Adrenal gland (tissue), 12 donors: ENCODE measurements around the gene EDAR. TPM values are rescaled to one million over a fixed set of nuclear protein-coding genes. Genes with fewer than 3 reads are reported as not detected.

ENCODE experiments used
- DNase-seq, 7 donors: peaks; one replicate each; pipeline ENCODE4 v3.0.0-alpha.2; 2019 to 2020
- H3K27ac ChIP-seq, 5 donors: fragments of 200-600 bp; sonication (generic) in 4 of 5; 1 replicate in 3 of 5; 2 replicates in 2 of 5; pipeline versions ENCODE4 v1.5.1 to v1.8.0; 2016 to 2020; ENCODE audit warnings: mild to moderate bottlenecking in 1 of 5
- H3K27me3 ChIP-seq: fragments of 200-600 bp; 2 replicates; pipeline ENCODE4 v1.8.0; 2021
- H3K36me3 ChIP-seq, 2 donors: fragments of 200-600 bp; replicated peaks in 1 of 2; 1 replicate in 1 of 2; 2 replicates in 1 of 2; pipeline versions ENCODE4 v1.5.1 to v1.8.0; 2018 to 2022
- H3K4me1 ChIP-seq, 2 donors: fragments of 200-600 bp; replicated peaks in 1 of 2; 1 replicate in 1 of 2; 2 replicates in 1 of 2; pipeline versions ENCODE4 v1.5.1 to v1.8.0; 2018 to 2021
- H3K4me3 ChIP-seq, 4 donors: fragments of 200-600 bp; sonication (generic) in 3 of 4; one replicate each; pipeline ENCODE4 v1.5.1; 2016 to 2018
- H3K9me3 ChIP-seq, 3 donors: fragments of 200-600 bp; sonication (generic) in 1 of 3; replicated peaks in 1 of 3; 1 replicate in 2 of 3; 2 replicates in 1 of 3; pipeline versions ENCODE4 v1.5.1 to v1.8.0; 2016 to 2021
- POLR2A ChIP-seq, 2 donors: fragments of 450-650 bp; IDR thresholded peaks; one replicate each; pipeline ENCODE4 v1.6.1; 2017; ENCODE audit warnings: antibody characterized with exemption in 2 of 2, mild to moderate bottlenecking in 2 of 2, moderate library complexity in 1 of 2
- WGBS, 4 donors: extraction: QIAGEN DNeasy Blood & Tissue Kit in 2 of 4; methylation state at CpG; one replicate each; pipeline versions ENCODE4 v1.1.5 to v1.1.7; 2013 to 2017; 5-methylcytosine and 5-hydroxymethylcytosine counted together
- intact Hi-C, 2 donors: fragments of 100-400 bp; cut with DNase I; formaldehyde crosslinking; loops; one replicate each; pipeline versions ENCODE4 v1.14.1 to v1.15.0; 2022 to 2023
- polyA plus RNA-seq, 3 donors: library from polyadenylated mRNA; stranded (reverse); fragments of 200-250 nt in 2 of 3; fragments of 350-450 nt in 1 of 3; fragmentation: Illumina TruSeq in 1 of 3; extraction: RNeasy Lipid Tissue Mini Kit (QIAGEN cat#74804) in 1 of 3; gene quantifications; one replicate each; pipeline ENCODE4 v1.2.3, GENCODE V29; 2013 to 2014
- total RNA-seq, 9 donors: library from RNA; depleted of rRNA in 4 of 9; stranded (reverse); fragments of >200 nt in 4 of 9; fragments of 120-200 nt in 1 of 9; fragmentation: NEBNext Ultra II Directional in 1 of 9; extraction: Animal tissue kit (Norgen Biotek cat#: 25700) in 1 of 9; gene quantifications; one replicate each; pipeline versions ENCODE4 v1.1.0 to v1.2.4, GENCODE V29; 2013 to 2023
- TF ChIP-seq, protein P1 (sequence below), 6 experiments: fragments of 450-650 bp in 4 of 6; fragments of 200-600 bp in 2 of 6; sonication (generic) in 1 of 6; IDR thresholded peaks; 1 replicate in 5 of 6; 2 replicates in 1 of 6; pipeline versions ENCODE4 v1.5.1 to v1.8.0; 2016 to 2021; ENCODE audit warnings: antibody characterized with exemption in 6 of 6, mild to moderate bottlenecking in 2 of 6, moderate library complexity in 1 of 6
- donor health status: healthy with polysubstance abuse.
- donor health status: Bipolar disorder and iron deficiency.
- donor health status: DM: yes; HTN: yes; CAD: no.
- donor health status: DM: no; HTN: no; CAD: no.
- donor health status: DM: no; HTN: no; CAD: no.
- donor health status: DM: yes; HTN: yes; CAD: no.

The EDAR gene
- total and polyA plus RNA-seq, 12 donors = not detected

DNA sequence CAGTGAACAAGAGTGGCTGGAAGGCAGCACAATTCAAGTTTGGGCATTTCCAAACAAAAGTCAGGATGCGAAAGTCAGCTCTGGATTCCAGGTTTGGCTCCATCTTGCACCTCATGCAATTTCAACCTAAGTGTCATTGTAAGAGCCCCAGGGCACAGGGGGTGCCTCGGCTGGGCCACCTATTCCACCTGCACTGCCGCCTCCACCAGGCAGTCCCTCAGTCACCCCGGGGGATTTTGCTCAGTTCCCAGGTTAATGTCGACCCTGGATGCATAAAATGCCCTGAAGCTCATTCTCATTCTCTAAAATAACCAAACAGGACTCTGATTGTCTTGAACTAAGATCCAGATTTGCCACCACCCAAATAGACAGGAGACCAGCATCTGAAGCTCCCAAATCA, 77.6 kb downstream of the EDAR start:
- H3K4me3 ChIP-seq = no peak overlapping the region
- no peaks in the 10 kb centered on the region for H3K4me1 ChIP-seq
- no peaks in the 10 kb centered on the region for H3K27me3 ChIP-seq
- intact Hi-C loops = no loop called here
- no peaks in the 10 kb centered on the region for H3K36me3 ChIP-seq
- 80 to 84% (median 82%) methylated on average over 3 to 5 of the region's 5 CpGs for WGBS, 4 donors
- peak in 1 of 7 donors; percentile 33 for DNase-seq
- TF ChIP-seq, protein P1, sequence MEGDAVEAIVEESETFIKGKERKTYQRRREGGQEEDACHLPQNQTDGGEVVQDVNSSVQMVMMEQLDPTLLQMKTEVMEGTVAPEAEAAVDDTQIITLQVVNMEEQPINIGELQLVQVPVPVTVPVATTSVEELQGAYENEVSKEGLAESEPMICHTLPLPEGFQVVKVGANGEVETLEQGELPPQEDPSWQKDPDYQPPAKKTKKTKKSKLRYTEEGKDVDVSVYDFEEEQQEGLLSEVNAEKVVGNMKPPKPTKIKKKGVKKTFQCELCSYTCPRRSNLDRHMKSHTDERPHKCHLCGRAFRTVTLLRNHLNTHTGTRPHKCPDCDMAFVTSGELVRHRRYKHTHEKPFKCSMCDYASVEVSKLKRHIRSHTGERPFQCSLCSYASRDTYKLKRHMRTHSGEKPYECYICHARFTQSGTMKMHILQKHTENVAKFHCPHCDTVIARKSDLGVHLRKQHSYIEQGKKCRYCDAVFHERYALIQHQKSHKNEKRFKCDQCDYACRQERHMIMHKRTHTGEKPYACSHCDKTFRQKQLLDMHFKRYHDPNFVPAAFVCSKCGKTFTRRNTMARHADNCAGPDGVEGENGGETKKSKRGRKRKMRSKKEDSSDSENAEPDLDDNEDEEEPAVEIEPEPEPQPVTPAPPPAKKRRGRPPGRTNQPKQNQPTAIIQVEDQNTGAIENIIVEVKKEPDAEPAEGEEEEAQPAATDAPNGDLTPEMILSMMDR (IDR thresholded peaks at IDR 0.05) = no peak
- H3K27ac ChIP-seq = no peak overlapping the region
- H3K9me3 ChIP-seq = no peaks in the 10 kb centered on the region

DNA sequence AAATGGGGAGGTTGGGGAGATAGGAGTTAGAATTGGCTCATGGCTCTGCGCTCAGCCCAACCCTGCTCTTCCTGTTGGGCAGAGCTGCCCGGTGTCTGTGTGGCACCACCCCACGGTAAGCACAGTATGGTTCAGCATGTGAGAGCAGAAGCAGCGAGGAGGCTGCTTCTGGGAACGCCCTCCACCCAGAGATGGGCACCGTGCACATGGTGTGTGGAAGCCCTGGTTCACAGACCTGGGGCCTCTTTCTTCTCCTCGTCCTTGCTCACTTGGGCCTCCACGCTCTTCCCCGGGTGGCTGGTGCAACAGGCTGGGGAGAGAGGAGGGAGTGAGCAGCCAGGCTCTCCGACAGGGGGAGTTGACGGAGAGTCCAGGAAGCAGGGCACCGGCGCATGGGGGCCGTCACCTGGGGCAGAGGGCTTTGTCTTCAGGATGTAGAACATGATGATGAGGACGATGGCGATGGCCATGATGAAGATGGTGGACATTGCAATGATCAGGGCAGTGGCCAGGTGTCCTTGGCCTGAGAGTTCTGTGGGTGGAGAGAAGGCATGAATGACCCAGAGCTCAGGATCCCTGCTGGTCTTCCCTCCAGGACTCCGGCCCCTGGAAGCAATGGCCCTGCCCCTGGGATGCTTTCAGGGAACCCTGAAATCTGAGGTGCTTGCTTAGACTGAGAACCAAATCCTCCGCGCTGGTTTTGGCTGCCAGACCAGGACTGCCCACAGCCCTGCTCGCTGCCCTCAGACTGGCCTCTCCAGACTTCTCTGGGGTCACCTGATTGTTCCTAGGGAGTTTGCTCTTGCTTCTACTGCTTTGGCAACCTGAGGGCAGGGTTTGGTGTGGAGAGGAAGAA, 78.3 kb downstream of the EDAR start:
- DNase-seq = peak in 1 of 7 donors; percentile 25
- Histone ChIP-seq H3K4me1 (no peaks in the 10 kb centered on the region), H3K4me3 (no peak overlapping the region), H3K36me3 (no peaks in the 10 kb centered on the region), H3K27ac (no peak overlapping the region), H3K27me3 (no peaks in the 10 kb centered on the region), H3K9me3 (no peaks in the 10 kb centered on the region)
- no peak for TF ChIP-seq POLR2A (IDR thresholded peaks at IDR 0.05)
- intact Hi-C loops = no loop called here
- WGBS, 4 donors = 81 to 93% (median 85%) methylated on average over 14 to 20 of the region's 20 CpGs

DNA sequence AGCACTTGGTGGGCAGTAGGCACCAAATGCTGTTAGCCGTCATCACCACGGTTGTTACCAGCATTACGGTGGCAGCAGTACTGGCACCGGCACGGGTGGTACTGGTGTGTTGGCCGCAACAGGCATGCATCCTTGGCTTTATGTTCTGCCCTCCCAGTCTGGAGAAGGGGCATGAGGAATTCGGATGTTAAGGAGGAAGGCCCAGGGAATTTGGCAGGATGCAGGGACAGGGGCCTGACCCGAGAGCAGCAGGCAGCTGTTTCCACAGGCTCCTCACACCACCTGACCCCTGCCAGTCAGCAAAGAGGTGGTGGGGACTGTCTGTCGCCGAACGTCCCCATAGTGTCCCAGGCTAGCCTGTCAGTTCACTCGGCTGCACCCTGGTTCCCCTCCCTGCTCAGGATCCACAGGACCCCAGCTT, 79.0 kb downstream of the EDAR start:
- intact Hi-C loops = no loop called here
- Histone ChIP-seq H3K27ac (no peak overlapping the region), H3K4me1 (no peaks in the 10 kb centered on the region), H3K36me3 (no peaks in the 10 kb centered on the region), H3K4me3 (no peak overlapping the region), H3K27me3 (no peaks in the 10 kb centered on the region), H3K9me3 (no peaks in the 10 kb centered on the region)
- TF ChIP-seq POLR2A (IDR thresholded peaks at IDR 0.05) = no peak
- TF ChIP-seq, protein P1 (IDR thresholded peaks at IDR 0.05) = no peak
- 77 to 84% (median 80%) methylated on average over 7 to 12 of the region's 12 CpGs for WGBS, 4 donors
- DNase-seq = peak in 1 of 7 donors; percentile 24

DNA sequence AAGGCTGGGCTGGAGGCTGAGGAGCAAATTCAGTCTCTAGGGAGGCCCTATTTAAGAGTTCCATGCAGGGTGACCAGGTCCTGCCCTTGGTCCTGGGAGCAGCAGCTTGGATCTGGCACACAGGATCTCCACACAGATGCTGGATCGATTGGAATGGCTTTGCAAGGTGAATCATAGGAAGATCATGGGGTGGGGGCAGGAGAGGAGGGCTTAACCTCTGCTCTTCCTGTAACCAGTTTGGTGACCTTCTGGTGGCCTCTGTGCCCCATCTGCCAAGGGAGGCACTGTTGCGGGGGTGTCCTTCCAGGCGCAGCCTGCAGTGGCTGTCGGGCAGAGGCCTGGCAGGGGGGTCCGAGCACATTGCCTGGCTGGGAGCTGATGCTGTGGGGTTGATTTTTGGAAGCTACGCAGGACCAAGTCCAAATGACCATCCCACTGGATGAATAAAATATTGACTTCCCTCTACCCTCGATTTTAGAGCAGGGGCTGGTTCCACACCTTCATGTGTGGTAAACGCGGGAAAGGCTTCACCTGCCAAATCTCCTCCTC, 79.7 kb downstream of the EDAR start:
- Histone ChIP-seq H3K36me3 (no peaks in the 10 kb centered on the region), H3K27me3 (no peaks in the 10 kb centered on the region), H3K4me3 (no peak overlapping the region), H3K4me1 (no peaks in the 10 kb centered on the region), H3K9me3 (no peaks in the 10 kb centered on the region), H3K27ac (no peak overlapping the region)
- TF ChIP-seq POLR2A (IDR thresholded peaks at IDR 0.05) = no peak
- TF ChIP-seq, protein P1 (IDR thresholded peaks at IDR 0.05) = no peak
- WGBS, 4 donors = 78 to 91% (median 84%) methylated on average over 4 to 9 of the region's 9 CpGs
- peak in 1 of 7 donors; percentile 11 for DNase-seq
- intact Hi-C loops = no loop called here
